Keratinocyte (primary cell): ENCODE measurements around the gene AHRR. TPM values are rescaled to one million over a fixed set of nuclear protein-coding genes. Genes with fewer than 3 reads are reported as not detected.

Experiments used
- DNase-seq: peaks from one replicate; pipeline ENCODE4 v3.0.0-alpha.2; 2011; ENCODE audit warnings: low read depth, missing footprints, low spot score
- FAIRE-seq: peaks from 2 replicates; lab custom pipeline; 2011; peaks lifted over from hg19 to GRCh38; lab: Jason Lieb, UNC
- H2AFZ ChIP-seq: 2 replicates; pipeline ENCODE4 v1.6.0; 2012; ENCODE audit warnings: low read length, control low read depth, inconsistent platforms; ENCODE audit not compliant: control insufficient read depth
- H3K27ac ChIP-seq: 2 replicates; pipeline ENCODE4 v1.5.1; 2011; ENCODE audit warnings: low read length; ENCODE audit not compliant: control insufficient read depth, insufficient read depth
- H3K27me3 ChIP-seq: 3 replicates; pipeline ENCODE4 v1.6.0; 2011; ENCODE audit warnings: low read length; ENCODE audit not compliant: control insufficient read depth, insufficient read depth; ENCODE audit errors: extremely low read depth
- H3K36me3 ChIP-seq, 2 experiments: 2 replicates in 1 of 2; 3 replicates in 1 of 2; pipeline ENCODE4 v1.5.1; 2011; ENCODE audit warnings: low read length in 2 of 2, mild to moderate bottlenecking in 1 of 2; ENCODE audit not compliant: control insufficient read depth in 2 of 2, insufficient read depth in 2 of 2; ENCODE audit errors: extremely low read depth in 1 of 2
- H3K4me1 ChIP-seq: 3 replicates; pipeline ENCODE4 v1.5.1; 2011; ENCODE audit warnings: low read length; ENCODE audit not compliant: control insufficient read depth, insufficient read depth; ENCODE audit errors: extremely low read depth
- H3K4me2 ChIP-seq: 3 replicates; pipeline ENCODE4 v1.6.0; 2011; ENCODE audit warnings: low read depth, low read length; ENCODE audit not compliant: control insufficient read depth, insufficient read depth; ENCODE audit errors: extremely low read depth
- H3K4me3 ChIP-seq, 3 experiments: fragments of 200-600 bp in 1 of 3; sonication (generic) in 1 of 3; 2 replicates in 2 of 3; 3 replicates in 1 of 3; pipeline ENCODE4 v1.5.1; 2011 to 2016; ENCODE audit warnings: low read length in 3 of 3, mild to moderate bottlenecking in 3 of 3, control low read depth in 2 of 3, inconsistent platforms in 1 of 3, low read depth in 1 of 3, mixed read lengths in 1 of 3, mixed run types in 1 of 3, moderate library complexity in 1 of 3; ENCODE audit not compliant: control insufficient read depth in 2 of 3, insufficient read depth in 2 of 3; ENCODE audit errors: extremely low read depth in 1 of 3
- H3K79me2 ChIP-seq: 2 replicates; pipeline ENCODE4 v1.6.0; 2012; ENCODE audit warnings: low read length; ENCODE audit not compliant: control insufficient read depth, insufficient read depth
- H3K9ac ChIP-seq: 3 replicates; pipeline ENCODE4 v1.6.0; 2011; ENCODE audit warnings: low read length; ENCODE audit not compliant: control insufficient read depth, insufficient read depth; ENCODE audit errors: extremely low read depth
- H3K9me1 ChIP-seq: 3 replicates; pipeline ENCODE4 v1.6.0; 2011; ENCODE audit warnings: low read length; ENCODE audit not compliant: control insufficient read depth, insufficient read depth; ENCODE audit errors: extremely low read depth
- H3K9me3 ChIP-seq: 2 replicates; pipeline ENCODE4 v1.5.1; 2012; ENCODE audit warnings: low read depth, low read length; ENCODE audit not compliant: control insufficient read depth
- H4K20me1 ChIP-seq: 3 replicates; pipeline ENCODE4 v1.6.0; 2011; ENCODE audit warnings: low read length; ENCODE audit not compliant: control insufficient read depth, insufficient read depth; ENCODE audit errors: extremely low read depth
- EZH2 ChIP-seq: IDR thresholded peaks from one replicate; pipeline ENCODE4 v1.6.1; 2012; ENCODE audit warnings: inconsistent platforms, mild to moderate bottlenecking, low read length, moderate library complexity
- dilution Hi-C: fragments of 300-500 bp; cut with MboI; formaldehyde crosslinking; loops from one replicate; pipeline ENCODE4 v1.7.0; 2020; ENCODE audit warnings: low sequenced_read_pairs; ENCODE audit not compliant: extremely low pct_ligation_motif_present
- polyA plus RNA-seq, 5 experiments: library from polyadenylated mRNA; depleted of rRNA in 3 of 5; stranded (reverse) in 3 of 5; stranded (forward) in 1 of 5; unstranded in 1 of 5; fragments of >200 nt; gene quantifications; 1 replicate in 1 of 5; 2 replicates in 3 of 5; 3 replicates in 1 of 5; pipeline versions ENCODE4 v1.2.1 to v1.2.3, GENCODE V29; 2011 to 2012; ENCODE audit warnings: missing spikeins in 2 of 5, low read depth in 1 of 5, low replicate concordance in 1 of 5
- TF ChIP-seq, protein P1 (sequence below), 3 experiments: IDR thresholded peaks in 1 of 3; conservative IDR thresholded peaks in 1 of 3; optimal IDR thresholded peaks in 1 of 3; 2 replicates in 2 of 3; 3 replicates in 1 of 3; pipeline versions ENCODE3 to v1.5.1; 2011; ENCODE audit warnings: low read length in 3 of 3, mild to moderate bottlenecking in 3 of 3, moderate library complexity in 2 of 3, control low read depth in 1 of 3, inconsistent platforms in 1 of 3; ENCODE audit not compliant: insufficient read depth in 2 of 3; ENCODE audit errors: extremely low read depth in 1 of 3

Gene AHRR
- polyA plus RNA-seq, 1 donor (not counting 4 experiments of a cell fraction or from before 2014, with no cell fraction given) = 0.24 TPM

DNA sequence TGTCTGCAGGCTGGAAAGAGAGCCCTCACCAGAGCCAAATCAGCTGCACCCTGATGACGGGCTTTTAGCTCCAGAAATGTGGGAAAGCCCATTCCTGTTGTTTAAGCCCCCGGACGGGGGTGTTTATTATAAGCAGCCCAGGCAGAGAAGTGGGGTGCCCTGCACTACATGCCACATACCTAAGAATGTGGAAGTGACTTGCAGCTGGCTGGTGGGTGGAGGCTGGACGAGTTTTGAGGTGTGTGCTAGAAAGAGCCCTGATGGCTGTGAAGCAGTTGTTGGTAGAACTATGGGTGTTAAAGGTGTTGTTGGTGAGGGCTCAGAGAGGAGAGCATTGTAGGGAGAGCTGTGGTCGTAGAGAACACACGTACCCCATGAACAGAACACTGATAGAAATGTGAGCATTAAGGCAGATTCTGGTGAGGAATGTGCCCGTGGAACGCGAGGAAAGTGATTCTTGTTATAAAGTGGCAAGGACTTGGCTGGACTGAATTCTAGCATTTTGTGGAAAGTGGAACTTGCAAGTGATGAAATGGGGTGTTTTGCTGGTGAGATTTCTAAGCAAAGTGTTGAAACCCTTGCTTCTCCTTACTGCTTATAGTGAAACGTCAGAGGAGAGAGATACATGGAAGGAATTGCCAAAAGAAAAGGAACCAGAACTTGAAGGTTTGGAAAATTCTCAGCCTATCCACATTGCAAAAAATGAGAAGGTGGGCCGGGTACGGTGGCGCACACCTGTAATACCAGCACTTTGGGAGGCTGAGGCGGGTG lies 38.9 kb downstream of the AHRR start:
- no peak overlapping the region for H3K27ac ChIP-seq
- FAIRE-seq (no peak), DNase-seq (no peak)
- H3K4me2 ChIP-seq = no peak overlapping the region
- H3K36me3 ChIP-seq = no peaks in the 10 kb centered on the region
- H3K27me3 ChIP-seq = peaks cover 7% of the 10 kb centered on the region
- H3K9me1 ChIP-seq = no peaks in the 10 kb centered on the region
- H3K79me2 ChIP-seq = no peaks in the 10 kb centered on the region
- dilution Hi-C loops = no loop called here
- no peaks in the 10 kb centered on the region for H4K20me1 ChIP-seq
- H3K4me3 ChIP-seq = no peak overlapping the region
- H3K4me1 ChIP-seq = no peaks in the 10 kb centered on the region
- H2AFZ ChIP-seq = no peak overlapping the region
- TF ChIP-seq, protein P1, sequence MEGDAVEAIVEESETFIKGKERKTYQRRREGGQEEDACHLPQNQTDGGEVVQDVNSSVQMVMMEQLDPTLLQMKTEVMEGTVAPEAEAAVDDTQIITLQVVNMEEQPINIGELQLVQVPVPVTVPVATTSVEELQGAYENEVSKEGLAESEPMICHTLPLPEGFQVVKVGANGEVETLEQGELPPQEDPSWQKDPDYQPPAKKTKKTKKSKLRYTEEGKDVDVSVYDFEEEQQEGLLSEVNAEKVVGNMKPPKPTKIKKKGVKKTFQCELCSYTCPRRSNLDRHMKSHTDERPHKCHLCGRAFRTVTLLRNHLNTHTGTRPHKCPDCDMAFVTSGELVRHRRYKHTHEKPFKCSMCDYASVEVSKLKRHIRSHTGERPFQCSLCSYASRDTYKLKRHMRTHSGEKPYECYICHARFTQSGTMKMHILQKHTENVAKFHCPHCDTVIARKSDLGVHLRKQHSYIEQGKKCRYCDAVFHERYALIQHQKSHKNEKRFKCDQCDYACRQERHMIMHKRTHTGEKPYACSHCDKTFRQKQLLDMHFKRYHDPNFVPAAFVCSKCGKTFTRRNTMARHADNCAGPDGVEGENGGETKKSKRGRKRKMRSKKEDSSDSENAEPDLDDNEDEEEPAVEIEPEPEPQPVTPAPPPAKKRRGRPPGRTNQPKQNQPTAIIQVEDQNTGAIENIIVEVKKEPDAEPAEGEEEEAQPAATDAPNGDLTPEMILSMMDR (optimal IDR thresholded peaks at IDR 0.05 in 1 of 3, IDR thresholded peaks at IDR 0.05 in 1 of 3, conservative IDR thresholded peaks at IDR 0.05 in 1 of 3; ENCODE audit: extremely low read depth in 1 of 3, insufficient read depth in 2 of 3, low read length in 3 of 3) = no peak
- no peak for TF ChIP-seq EZH2
- H3K9me3 ChIP-seq = no peaks in the 10 kb centered on the region
- no peak overlapping the region for H3K9ac ChIP-seq

- Histone ChIP-seq H3K4me3 (no peak overlapping the region), H3K9me3 (no peaks in the 10 kb centered on the region), H3K27me3 (peaks cover 9% of the 10 kb centered on the region), H3K27ac (no peak overlapping the region), H3K4me1 (no peaks in the 10 kb centered on the region), H3K4me2 (no peak overlapping the region), H4K20me1 (no peaks in the 10 kb centered on the region), H3K79me2 (no peaks in the 10 kb centered on the region), H3K36me3 (no peaks in the 10 kb centered on the region), H2AFZ (no peak overlapping the region), H3K9me1 (no peaks in the 10 kb centered on the region), H3K9ac (no peak overlapping the region)
- no peak for FAIRE-seq
- TF ChIP-seq EZH2 = no peak
- TF ChIP-seq, protein P1 (optimal IDR thresholded peaks at IDR 0.05 in 1 of 3, IDR thresholded peaks at IDR 0.05 in 1 of 3, conservative IDR thresholded peaks at IDR 0.05 in 1 of 3; ENCODE audit: extremely low read depth in 1 of 3, insufficient read depth in 2 of 3, low read length in 3 of 3) = no peak
- dilution Hi-C loops = no loop called here
- DNase-seq = no peak
These were observed 40.7 kb downstream of the AHRR start for GRCh38 chr5:362189-362588.
